GM18502 (cell line): ENCODE results near the gene DLG2.

ENCODE experiments used
- ATAC-seq: cut with Tn5 transposase; IDR thresholded peaks from one replicate; pipeline ENCODE4 v1.9.1; 2021; ENCODE audit warnings: mild to moderate bottlenecking; ENCODE audit not compliant: unreplicated experiment, poor library complexity

The DLG2 gene

DNA sequence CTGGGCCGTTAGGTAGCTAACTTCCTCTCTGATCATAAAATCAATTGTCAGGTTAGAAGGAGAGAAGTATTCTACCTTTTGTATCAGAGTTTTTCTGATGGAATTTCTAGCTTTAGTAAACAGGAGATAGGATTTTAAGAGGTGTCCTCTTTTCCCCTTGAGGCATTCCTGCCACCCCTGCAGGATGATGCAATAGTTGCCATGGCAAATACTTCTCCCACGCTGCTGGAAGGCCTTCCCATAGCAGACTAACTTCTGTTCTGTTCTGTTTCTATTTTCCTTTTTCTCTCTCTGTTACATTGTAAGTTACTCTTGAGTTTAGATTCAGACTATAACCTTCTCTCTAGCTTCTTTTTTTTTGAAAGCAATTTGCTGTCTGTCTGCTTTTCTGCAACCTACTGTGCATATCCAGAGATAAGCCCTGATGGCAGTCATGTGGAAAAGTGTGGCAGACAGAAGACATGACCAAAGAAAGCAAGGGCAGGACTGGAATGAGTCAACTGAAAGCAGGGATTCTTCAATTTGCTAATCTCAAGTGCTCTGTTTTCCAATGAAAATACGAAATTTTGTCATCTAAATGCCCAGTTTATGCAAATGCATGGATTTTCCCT is 679.1 kb downstream of the DLG2 start:
- no peak for ATAC-seq

DNA sequence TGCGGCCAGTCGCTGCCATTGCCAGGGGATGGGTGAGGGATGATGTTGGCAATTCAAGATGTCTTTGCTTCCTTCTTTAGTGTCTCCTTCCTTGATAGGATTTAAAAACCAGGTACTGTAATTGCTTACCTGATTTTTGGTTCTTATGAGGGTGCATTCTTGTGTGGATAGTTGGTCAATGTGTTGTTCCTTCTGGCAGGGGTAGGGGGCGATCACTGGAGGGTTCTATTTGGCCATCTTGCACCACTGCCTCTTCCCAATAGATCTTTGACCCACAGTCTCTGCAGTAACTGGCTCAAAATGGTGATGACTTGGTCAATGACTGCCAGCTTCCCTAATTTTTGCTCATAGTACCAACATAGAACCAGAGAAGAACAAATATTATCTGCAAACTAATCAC is 680.1 kb downstream of the DLG2 start:
- no peak for ATAC-seq

DNA sequence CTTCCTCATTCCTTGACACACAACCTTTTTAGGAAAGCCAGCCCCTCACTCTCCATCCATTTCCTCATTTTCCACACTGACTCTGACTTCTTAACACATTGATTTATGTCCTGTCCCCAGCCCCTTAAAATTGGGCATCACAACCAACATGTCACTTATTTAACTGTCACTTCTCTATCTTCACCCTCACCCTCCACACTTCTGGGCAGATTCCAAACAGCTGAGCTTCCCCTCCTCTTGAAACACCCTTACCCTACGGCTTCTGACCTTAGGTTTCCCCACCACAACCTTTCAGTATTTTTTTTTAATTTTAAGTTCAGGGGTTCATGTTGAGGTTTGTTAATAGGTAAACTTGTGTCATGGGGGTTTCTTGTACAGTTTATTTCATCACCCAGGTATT is 696.3 kb downstream of the DLG2 start:
- no peak for ATAC-seq

DNA sequence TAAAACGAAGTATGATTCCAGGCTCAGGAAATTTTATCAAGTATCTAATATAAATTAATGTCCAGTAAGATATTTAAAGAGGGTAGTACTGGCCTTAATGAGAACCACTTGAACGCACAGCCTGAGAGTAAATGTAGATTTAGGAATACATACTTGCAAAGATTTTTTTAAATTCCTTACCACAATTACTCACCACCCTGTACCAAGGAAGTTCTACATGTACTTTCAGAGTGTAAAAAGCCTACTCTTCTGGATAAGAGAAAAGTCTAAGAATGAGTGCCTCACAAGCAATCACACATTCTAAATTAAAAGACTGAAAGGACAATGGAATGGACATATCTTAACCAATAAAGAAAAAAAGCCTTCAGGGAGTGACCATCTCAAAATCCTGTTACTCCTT is 697.4 kb downstream of the DLG2 start:
- no peak for ATAC-seq

DNA sequence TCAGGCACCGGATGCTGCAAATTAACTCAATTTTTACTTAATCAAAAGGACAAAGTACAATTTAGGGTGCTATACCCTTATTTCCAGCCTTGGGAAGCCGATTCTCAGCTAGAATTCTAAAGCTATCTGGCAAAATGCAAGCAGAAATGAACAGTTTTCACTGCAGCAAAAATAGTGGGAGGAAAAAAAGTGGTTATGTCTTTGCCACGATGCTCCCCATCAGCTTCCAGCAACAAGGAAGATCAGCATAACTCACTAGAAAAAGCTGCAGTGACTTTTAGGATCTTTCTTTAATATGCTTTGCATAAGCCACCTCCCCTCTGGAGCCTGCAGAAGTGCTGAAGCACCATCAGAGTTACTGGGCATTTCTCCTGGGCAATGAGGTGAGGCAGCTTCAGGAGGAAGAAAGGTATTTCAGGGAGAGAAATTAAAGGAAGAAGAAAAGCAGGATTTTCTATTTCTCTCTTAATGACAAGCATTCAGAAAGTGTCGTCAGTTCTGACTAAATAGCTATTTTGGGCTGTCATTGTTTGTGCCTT is 702.9 kb downstream of the DLG2 start:
- no peak for ATAC-seq

DNA sequence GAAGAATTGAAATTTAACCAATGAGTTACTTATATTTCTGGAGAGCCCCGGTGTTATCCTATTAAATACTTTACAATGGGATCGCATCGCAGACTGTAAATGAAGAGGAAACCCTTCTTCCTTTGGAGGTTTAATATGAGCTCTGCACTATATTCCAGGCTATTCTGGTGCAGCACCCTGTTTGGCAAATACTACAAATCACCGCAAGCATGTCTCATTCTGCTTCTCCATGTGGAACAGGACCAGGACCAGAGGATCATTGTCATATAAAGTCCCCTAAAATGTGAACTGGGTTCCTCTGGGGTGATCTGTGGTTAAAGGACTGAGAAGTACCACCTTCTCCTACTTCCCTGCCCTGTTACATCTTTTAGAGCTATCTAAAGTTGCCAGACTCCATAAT is 703.7 kb downstream of the DLG2 start:
- ATAC-seq, result no peak

DNA sequence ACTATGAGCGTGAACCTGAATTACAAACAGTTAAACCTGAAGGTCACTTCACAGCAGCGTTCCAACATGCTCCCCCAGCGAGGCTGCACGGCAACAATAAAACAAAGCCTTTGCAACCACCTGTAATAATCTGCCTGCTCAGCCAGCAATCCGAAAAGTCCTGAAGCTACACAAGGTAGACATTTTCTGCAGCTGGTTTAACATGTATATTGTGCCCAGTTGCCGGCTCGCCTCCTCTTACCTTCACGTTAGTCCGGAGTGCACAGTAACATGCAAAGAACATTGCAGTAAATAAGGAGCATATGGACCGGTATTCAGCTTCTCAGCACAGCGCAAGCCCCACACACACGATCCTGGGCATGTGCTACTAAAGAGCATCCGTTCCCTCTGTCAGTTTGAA is 704.3 kb downstream of the DLG2 start:
- no peak for ATAC-seq

DNA sequence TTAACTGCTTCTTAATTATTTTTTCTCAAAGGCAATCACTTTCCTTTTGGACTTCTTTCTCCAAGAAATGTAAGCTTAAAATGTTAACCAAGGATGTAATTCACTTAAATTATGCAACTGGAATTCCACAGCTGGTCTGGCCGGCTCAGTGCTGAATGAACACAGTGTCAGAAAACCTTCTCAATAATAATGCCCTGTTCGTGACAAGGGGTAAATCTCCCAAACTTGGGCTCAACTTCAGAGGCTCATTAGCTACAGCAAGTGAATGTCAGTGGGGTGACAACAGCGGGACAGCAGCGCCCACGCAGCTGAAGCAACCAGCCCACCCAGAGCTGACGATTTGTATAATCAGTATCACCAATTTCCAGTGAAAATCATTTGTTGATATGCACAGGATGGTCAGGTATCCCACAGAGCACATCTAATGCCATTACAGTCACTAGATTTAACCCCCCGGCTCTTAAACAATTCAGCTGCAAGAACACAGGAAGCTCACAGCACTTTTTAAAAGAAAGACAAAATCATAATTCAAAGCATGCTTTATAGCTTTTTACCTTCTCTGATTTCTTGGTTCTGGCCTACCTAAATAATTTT is 704.8 kb downstream of the DLG2 start:
- no peak for ATAC-seq

DNA sequence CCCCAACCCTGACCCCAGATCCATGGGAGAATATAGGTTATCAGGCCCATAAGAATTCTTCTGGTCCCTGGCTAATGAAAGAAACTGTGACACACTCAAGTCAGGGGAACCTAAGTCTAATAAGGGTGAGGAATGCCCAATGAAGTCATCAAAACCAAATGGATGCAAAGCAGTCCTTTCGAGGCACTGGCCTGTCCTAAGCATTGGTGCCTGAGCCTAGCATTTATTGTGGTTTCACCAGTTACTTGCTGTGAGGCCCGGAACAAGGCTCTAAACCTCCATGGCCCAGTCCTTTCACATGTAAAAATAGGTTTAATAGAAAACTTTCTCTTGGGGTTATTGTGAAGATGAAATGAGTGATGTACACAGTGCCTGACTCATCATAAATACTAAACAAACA is 712.6 kb downstream of the DLG2 start:
- ATAC-seq, result no peak

DNA sequence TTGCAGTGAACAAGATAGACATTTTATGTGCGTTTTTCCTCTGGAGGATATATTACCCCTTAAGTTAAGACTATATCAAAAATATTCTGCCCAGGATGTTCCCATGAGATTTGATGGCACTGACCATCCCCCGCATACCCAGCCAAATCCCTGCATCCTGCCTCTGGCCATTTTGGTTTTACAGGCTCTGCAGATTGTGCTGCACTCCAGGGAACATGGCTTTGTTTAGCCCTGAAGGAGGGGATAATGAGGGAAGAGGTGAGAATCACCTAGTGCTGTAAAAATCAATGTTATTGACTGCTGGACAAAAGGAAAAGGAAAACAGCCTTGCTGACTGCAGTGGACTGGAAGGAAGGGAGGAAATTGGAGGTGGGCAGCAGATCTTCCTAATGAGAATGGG is 717.4 kb downstream of the DLG2 start:
- ATAC-seq, result no peak

DNA sequence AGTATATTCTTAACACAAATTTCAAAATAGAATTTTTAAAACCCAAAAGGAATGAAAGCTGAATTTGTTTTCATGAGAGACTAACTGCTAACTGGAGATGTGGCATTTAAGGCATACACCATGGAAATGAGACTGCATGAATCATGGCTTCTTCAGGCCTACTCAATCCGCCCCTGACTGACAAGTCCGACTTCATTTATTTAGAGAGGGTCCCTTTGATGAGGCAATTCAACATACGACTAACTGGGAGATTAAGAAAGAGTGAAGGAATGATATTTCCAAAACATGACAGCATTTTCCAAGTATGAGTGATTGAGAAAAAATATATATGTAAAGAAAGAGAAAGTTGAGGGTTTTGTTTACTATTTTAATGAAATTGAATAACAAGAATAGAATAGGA is 720.1 kb downstream of the DLG2 start:
- no peak for ATAC-seq

DNA sequence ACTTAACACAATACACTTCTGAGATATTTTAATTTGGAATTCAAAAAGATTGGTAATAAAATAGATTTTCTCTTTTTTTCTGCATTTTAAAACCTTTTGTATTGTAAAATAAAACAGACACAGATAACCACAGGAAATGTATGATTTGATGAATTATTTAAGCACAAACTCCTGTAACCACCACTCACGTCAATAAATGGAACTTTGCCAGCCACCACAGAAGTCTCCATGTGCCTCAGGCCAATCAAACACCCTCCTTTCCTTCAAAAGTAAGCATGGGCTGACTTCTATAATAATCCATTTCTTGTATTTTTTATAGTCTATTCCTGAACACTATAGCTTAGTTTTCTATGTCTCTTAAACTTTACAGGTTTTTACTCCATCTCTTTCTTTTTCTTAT is 721.7 kb downstream of the DLG2 start:
- ATAC-seq, result no peak

DNA sequence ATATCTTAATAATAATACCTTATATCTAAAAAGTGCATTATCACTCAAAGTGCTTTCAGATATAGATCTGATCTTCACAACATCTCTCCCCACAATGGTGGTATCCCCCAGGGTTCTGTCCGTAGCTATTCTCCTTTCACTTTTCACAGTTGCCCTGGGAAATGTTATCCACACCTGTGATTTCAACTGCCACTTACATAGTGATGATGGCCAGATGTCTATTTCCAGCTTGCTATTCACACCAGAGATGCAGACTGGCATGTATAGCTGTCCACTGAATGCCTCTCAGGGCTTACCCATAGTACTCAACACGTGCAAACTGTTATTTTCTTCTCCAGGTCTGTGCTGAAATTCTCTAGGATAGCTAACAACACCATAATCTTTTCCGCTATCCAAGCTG is 724.7 kb downstream of the DLG2 start:
- ATAC-seq, result no peak

DNA sequence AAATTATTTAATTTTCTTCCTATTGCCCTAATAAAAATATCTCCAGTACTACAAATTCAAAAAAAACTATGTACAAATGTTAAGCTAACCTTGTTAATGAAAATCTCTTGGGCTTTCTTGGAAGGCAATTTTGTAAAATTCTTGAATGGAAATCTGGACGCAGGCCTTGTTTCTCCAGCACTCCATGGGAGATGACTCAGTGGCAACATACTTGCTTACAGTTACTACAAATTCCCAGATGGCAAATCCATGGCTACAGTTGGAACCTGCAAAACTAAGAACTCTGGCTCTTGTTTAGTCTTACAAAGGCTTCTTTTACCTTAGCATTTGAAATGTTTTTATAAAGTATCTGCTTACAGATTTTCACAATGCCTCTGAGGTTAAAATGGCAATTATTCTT is 725.2 kb downstream of the DLG2 start:
- no peak for ATAC-seq

DNA sequence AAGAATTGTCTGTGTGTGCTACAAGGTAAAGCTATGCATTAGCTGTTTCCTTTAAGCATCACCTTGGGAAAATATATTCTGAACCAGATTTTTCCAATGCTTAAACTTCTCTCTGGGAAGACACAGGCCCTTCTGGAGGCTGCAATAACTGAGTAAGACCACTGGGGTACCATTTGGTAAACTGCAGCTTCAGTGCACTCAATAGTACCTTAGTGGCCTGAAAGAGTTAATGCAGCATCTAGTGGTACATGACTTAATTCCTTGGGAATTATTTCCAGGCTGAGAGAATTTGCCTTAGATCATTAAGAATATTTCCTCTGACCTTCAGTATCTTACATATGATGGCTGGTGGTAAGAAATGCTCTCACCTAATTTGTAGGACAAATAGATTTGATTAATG is 727.4 kb downstream of the DLG2 start:
- ATAC-seq, result no peak

DNA sequence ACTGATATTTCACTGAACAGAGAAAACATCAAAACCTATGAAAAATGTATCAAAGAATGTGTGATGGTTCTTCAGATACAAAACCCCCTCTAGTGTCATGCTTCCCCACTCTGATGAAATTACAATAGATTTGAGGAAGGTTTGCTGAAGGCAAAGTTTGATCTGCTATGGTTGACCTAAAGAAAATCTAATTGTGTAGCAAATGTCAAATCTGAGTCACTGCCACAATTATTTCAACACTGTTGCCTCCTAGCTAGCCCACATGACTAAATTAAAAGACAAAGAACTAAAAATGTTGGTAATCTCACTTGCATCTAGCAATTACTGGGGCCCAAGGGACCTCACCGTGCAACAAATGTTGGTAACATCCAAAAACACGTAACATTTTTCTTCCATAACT is 728.0 kb downstream of the DLG2 start:
- ATAC-seq, result no peak

DNA sequence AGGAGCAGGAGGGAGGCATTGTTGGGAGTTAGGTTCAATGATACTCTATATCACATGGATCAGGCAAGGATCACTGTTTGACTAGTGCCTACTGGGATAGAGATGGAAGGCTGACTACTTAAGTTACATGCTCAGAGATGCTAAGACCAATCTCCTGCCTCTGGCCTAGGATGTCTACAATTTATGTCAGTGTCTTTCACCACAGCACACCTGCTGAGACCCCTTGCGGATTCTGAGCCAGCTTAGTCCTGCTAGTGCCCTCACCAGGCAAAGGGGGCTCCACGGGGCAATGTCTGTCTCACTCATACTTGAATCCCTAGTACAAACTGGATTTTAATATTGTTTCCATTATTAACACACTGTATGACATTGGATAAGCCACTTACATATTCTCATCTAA is 732.5 kb downstream of the DLG2 start:
- no peak for ATAC-seq

DNA sequence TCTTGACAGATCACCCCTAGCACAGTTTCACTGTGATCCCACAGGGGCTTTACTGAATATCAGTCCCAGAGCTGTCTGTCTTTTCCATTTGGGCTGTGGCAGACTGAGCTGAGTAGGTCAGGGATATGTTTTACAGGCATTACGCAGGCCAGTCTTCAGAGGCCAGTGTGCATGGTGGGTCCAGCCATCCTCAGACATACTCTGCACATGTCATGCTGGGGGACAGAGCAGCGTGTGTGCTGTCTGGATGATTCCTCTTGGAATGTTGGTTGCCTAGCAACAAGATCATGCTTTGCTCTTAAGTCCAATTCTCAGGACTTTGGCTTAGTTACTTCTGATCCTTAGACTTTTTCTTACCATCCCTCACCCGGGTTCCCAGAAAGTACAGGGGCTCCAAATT is 736.5 kb downstream of the DLG2 start:
- ATAC-seq, result no peak

DNA sequence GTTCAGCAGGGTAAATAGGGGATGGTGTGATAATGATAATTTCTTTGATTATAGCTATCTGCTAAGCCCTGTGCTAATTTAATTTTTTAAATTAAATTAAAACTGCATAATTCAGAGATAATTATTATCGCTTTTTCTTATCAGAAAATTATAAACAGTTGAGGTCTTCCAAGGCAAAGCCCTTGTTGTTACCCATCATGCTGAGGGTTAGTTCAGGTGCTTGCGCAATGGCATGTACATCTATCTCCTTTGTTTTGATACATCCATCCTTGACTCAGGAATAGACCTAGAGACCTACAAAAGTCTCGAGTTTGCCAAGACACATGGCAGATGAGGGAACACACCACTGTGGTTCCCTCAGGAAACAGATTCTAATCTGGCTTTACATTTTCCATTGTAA is 737.6 kb downstream of the DLG2 start:
- ATAC-seq, result no peak

DNA sequence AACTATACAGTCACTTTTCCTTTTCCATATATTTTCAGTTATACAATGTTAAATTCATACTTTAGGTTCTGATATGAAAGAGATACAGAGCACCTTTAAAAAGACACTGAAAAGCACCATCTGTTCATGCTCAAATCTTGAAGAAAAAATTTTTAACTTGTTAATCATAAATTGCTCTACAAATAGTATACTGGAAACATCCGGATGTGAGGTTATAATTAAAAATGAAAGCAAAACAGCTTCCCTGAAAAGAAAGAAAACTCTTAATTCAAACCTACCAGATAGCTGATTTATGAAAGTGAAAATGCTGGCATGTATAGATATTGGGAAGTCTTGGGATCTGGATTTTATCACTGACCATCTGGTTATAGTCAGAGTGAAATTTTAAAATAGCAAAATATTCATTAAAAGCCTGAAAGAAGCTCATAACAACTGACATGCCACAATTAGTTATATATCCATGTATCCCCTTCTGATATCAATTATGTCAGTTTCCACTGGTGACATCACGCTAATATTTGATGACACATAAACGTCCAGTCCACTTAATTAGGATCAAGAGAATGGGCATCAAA is 740.0 kb downstream of the DLG2 start:
- no peak for ATAC-seq

DNA sequence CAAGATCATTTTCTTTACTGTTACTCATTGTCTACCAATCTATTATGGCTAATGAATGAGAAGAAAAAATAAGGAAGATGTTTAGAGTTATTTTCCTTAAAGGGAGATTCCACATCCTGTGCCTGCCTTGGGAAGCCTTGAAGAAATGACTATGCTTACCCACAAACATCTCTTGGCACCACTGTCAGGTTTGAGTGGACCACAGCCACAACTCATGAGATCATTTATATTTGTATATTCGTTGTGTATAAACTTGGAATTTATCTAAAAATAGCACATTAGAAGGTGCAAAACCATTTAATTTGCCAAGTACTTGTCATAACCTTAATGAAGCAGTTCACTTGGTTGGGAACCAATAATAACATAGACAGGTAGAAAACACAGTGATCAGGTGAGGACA is 740.8 kb downstream of the DLG2 start:
- no peak for ATAC-seq

DNA sequence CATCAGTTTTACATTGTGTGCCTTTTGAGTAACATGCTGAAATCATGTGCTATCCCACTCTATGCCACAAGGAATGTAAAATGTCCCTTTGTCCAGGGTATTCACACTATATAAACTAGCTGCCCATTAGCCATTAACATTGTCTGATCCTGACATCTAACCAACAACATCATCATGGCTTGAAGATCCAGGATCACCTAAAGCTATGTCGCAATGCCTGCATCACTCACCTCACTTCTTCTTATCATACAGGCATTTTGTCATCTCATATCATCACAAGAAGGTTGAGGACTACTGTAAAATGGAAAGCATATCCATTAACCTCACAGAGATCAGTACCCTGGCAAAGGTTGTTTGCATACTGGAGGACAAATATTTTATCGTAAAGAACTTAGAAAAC is 742.3 kb downstream of the DLG2 start:
- no peak for ATAC-seq
